HepG2 (cell line): ENCODE measurements around the gene BLCAP. TPM values are rescaled to one million over a fixed set of nuclear protein-coding genes. Genes with fewer than 3 reads are reported as not detected.

Experiments
- ATAC-seq: fragments of 200-7000 bp; cut with Tn5 transposase; 3 replicates; pipeline ENCODE4 v1.9.1; 2020; ENCODE audit warnings: mild to moderate bottlenecking, moderate library complexity
- BruUV-seq: library from RNA; stranded (reverse); fragments of 400-500 nt; replicated peaks from 2 replicates; lab custom pipeline; 2021; lab: Mats Ljungman, UMichigan
- CTCF ChIA-PET: fragments of 300-600 bp; formaldehyde crosslinking; extraction: SDS; loops from one replicate; lab custom pipeline; 2021; ENCODE audit warnings: low total read pairs, inconsistent platforms, low intra/inter-chr PET ratio; lab: Yijun Ruan, JAX
- POLR2A ChIA-PET: fragments of 350-600 bp; sonication (Branson Sonifier 250); formaldehyde crosslinking; loops from one replicate; lab custom pipeline; 2020; ENCODE audit warnings: antibody characterized with exemption, inconsistent platforms; lab: Yijun Ruan, JAX
- DNase-seq: peaks from one replicate; pipeline ENCODE4 v3.0.0-alpha.2; 2015; ENCODE audit warnings: low spot score
- FAIRE-seq: peaks from 3 replicates; lab custom pipeline; 2011; peaks lifted over from hg19 to GRCh38; lab: Jason Lieb, UNC
- H2AFZ ChIP-seq: one replicate; pipeline ENCODE4 v1.6.1; 2011; ENCODE audit warnings: low read length, inconsistent platforms
- H3K27ac ChIP-seq: fragments of 300-600 bp; 3 replicates; pipeline ENCODE4 v1.8.0; 2011; ENCODE audit warnings: mixed run types, mild to moderate bottlenecking, mixed read lengths, low read length, inconsistent platforms; ENCODE audit not compliant: insufficient read depth; ENCODE audit errors: extremely low read length
- H3K27me3 ChIP-seq, 2 experiments: fragments of 200-600 bp in 1 of 2; 2 replicates in 1 of 2; 3 replicates in 1 of 2; pipeline versions ENCODE4 v1.6.0 to v1.8.0; 2011; ENCODE audit warnings: low read length in 2 of 2, mild to moderate bottlenecking in 2 of 2, moderate library complexity in 2 of 2, inconsistent platforms in 1 of 2; ENCODE audit not compliant: insufficient read depth in 2 of 2, control insufficient read depth in 1 of 2
- H3K36me3 ChIP-seq, 2 experiments: fragments of 200-600 bp in 1 of 2; replicated peaks in 1 of 2; 2 replicates in 1 of 2; 3 replicates in 1 of 2; pipeline versions ENCODE4 v1.5.1 to v1.8.0; 2011; ENCODE audit warnings: low read length in 2 of 2, inconsistent platforms in 1 of 2; ENCODE audit not compliant: insufficient read depth in 2 of 2, control insufficient read depth in 1 of 2
- H3K4me1 ChIP-seq: 2 replicates; pipeline ENCODE4 v1.5.1; 2012; ENCODE audit warnings: low read length, inconsistent platforms; ENCODE audit not compliant: insufficient read depth
- H3K4me2 ChIP-seq: 2 replicates; pipeline ENCODE4 v1.6.0; 2011; ENCODE audit warnings: low read depth, low read length, inconsistent platforms
- H3K4me3 ChIP-seq, 3 experiments: fragments of 200-600 bp in 1 of 3; sonication (generic), shearing (Covaris generic) in 1 of 3; replicated peaks in 1 of 3; 2 replicates each; pipeline ENCODE4 v1.5.1; 2011 to 2016; ENCODE audit warnings: low read length in 3 of 3, inconsistent platforms in 2 of 3, low read depth in 2 of 3, mild to moderate bottlenecking in 2 of 3, control low read depth in 1 of 3, mixed read lengths in 1 of 3; ENCODE audit not compliant: insufficient read depth in 1 of 3
- H3K79me2 ChIP-seq: one replicate; pipeline ENCODE4 v1.6.1; 2011; ENCODE audit warnings: low read length, inconsistent platforms; ENCODE audit not compliant: insufficient read depth
- H3K9ac ChIP-seq: 2 replicates; pipeline ENCODE4 v1.6.0; 2011; ENCODE audit warnings: mild to moderate bottlenecking, low read depth, low read length, inconsistent platforms; ENCODE audit not compliant: insufficient read depth
- H3K9me3 ChIP-seq: 2 replicates; pipeline ENCODE4 v1.5.1; 2012; ENCODE audit warnings: mild to moderate bottlenecking, low read length
- H4K20me1 ChIP-seq: 2 replicates; pipeline ENCODE4 v1.6.0; 2011; ENCODE audit warnings: inconsistent platforms, mild to moderate bottlenecking, low read length, moderate library complexity; ENCODE audit not compliant: insufficient read depth
- CEBPG ChIP-seq: IDR thresholded peaks from 2 replicates; pipeline ENCODE4 v1.6.1; 2016
- CHD4 ChIP-seq: fragments of 200-600 bp; sonication (generic); IDR thresholded peaks from 2 replicates; pipeline ENCODE4 v1.7.0; 2017; ENCODE audit warnings: mild to moderate bottlenecking, low read length, borderline replicate concordance
- GZF1 ChIP-seq: sonication (generic); formaldehyde crosslinking; IDR thresholded peaks from 2 replicates; pipeline ENCODE4 v1.5.1; 2020; ENCODE audit warnings: mild to moderate bottlenecking, missing genetic modification reagents
- HES4 ChIP-seq: sonication (generic); formaldehyde crosslinking; IDR thresholded peaks from 2 replicates; pipeline ENCODE4 v1.9.0; 2021; ENCODE audit warnings: mild to moderate bottlenecking, missing genetic modification reagents, borderline replicate concordance
- HHEX ChIP-seq: IDR thresholded peaks from 2 replicates; pipeline ENCODE4 v1.6.1; 2016; ENCODE audit warnings: control low read depth
- MATR3 ChIP-seq: sonication (generic); formaldehyde crosslinking; IDR thresholded peaks from 2 replicates; pipeline ENCODE4 v1.4.0; 2020; ENCODE audit warnings: missing genetic modification reagents
- MLLT10 ChIP-seq: sonication (generic); formaldehyde crosslinking; IDR thresholded peaks from 2 replicates; pipeline ENCODE4 v1.4.0; 2020; ENCODE audit warnings: missing genetic modification reagents
- RFX1 ChIP-seq: fragments of 450-650 bp; IDR thresholded peaks from 2 replicates; pipeline ENCODE4 v1.6.1; 2017
- SP1 ChIP-seq, 2 experiments: fragments of 450-650 bp in 1 of 2; sonication (generic) in 1 of 2; formaldehyde crosslinking in 1 of 2; IDR thresholded peaks; 2 replicates each; pipeline versions ENCODE4 v1.4.0 to v1.6.1; 2016 to 2020; ENCODE audit warnings: missing genetic modification reagents in 1 of 2
- TAF15 ChIP-seq: fragments of 200-400 bp; formaldehyde crosslinking; IDR thresholded peaks from one replicate; pipeline ENCODE4 v1.6.1; 2018; ENCODE audit warnings: mild to moderate bottlenecking, low read depth, low read length; ENCODE audit not compliant: poor library complexity, severe bottlenecking
- THAP11 ChIP-seq: IDR thresholded peaks from 2 replicates; pipeline ENCODE4 v1.6.1; 2016; ENCODE audit warnings: missing biosample characterization, missing genetic modification reagents
- ZBTB20 ChIP-seq: sonication (generic); formaldehyde crosslinking; IDR thresholded peaks from 2 replicates; pipeline ENCODE4 v1.8.1; 2023; ENCODE audit warnings: missing genetic modification reagents, low read depth, mild to moderate bottlenecking, borderline replicate concordance
- ZBTB21 ChIP-seq: sonication (generic); formaldehyde crosslinking; IDR thresholded peaks from 2 replicates; pipeline ENCODE4 v1.4.0; 2020; ENCODE audit warnings: missing genetic modification reagents
- ZNF180 ChIP-seq: sonication (generic); formaldehyde crosslinking; IDR thresholded peaks from 2 replicates; pipeline ENCODE4 v1.4.0; 2020; ENCODE audit warnings: low read depth, missing genetic modification reagents, borderline replicate concordance
- ZNF264 ChIP-seq: sonication (generic); formaldehyde crosslinking; IDR thresholded peaks from 2 replicates; pipeline ENCODE4 v1.4.0; 2020; ENCODE audit warnings: missing genetic modification reagents
- ZNF652 ChIP-seq: IDR thresholded peaks from 2 replicates; pipeline ENCODE4 v1.6.1; 2016; ENCODE audit warnings: low read depth, borderline replicate concordance
- ZNF672 ChIP-seq: sonication (generic); formaldehyde crosslinking; IDR thresholded peaks from 2 replicates; pipeline ENCODE4 v1.8.1; 2022; ENCODE audit warnings: missing genetic modification reagents
- ZNF879 ChIP-seq: sonication (generic); formaldehyde crosslinking; IDR thresholded peaks from 2 replicates; pipeline ENCODE4 v1.8.1; 2023; ENCODE audit warnings: missing genetic modification reagents
- WGBS: methylation state at CpG from one replicate; pipeline ENCODE4 v1.1.6; 2017; ENCODE audit warnings: low lambda C conversion rate; 5-methylcytosine and 5-hydroxymethylcytosine counted together
- in situ Hi-C: cut with HindIII; loops from 2 replicates; pipeline ENCODE4 v1.10.0; 2017; ENCODE audit warnings: low pct_unique_long_range_greater_than_20kb; ENCODE audit not compliant: extremely low pct_ligation_motif_present
- intact Hi-C: fragments of 100-400 bp; cut with micrococcal nuclease; formaldehyde crosslinking; loops from one replicate; pipeline ENCODE4 v1.10.0; 2022; ENCODE audit not compliant: unreplicated experiment
- polyA plus RNA-seq, 8 experiments: library from polyadenylated mRNA; depleted of rRNA in 3 of 8; stranded (reverse) in 7 of 8; unstranded in 1 of 8; fragments of >200 nt; fragmentation: Illumina TruSeq in 4 of 8; extraction: Trizol in 4 of 8; gene quantifications; 2 replicates each; pipeline versions ENCODE4 v1.2.1 to v1.2.3, GENCODE V29; 2011 to 2016; ENCODE audit warnings: low read depth in 4 of 8, missing spikeins in 1 of 8, mixed read lengths in 1 of 8; ENCODE audit not compliant: insufficient read depth in 1 of 8
- total RNA-seq, 5 experiments: library from RNA; depleted of rRNA; stranded (reverse); fragments of >200 nt; fragmentation: Illumina TruSeq; extraction: Trizol; gene quantifications; 2 replicates each; pipeline ENCODE4 v1.2.3, GENCODE V29; 2016; ENCODE audit warnings: low read depth in 1 of 5
- TF ChIP-seq, protein P1 (sequence below): IDR thresholded peaks from 2 replicates; pipeline ENCODE4 v1.6.1; 2018; ENCODE audit warnings: missing genetic modification reagents, mild to moderate bottlenecking, missing compliant biosample characterization
- TF ChIP-seq, protein P2 (sequence below): IDR thresholded peaks from 2 replicates; pipeline ENCODE4 v1.6.1; 2012; ENCODE audit warnings: inconsistent platforms

Gene BLCAP
- total and polyA plus RNA-seq, 2 of the 13 experiments (the other 11 are each of a cell fraction or from before 2014, with no cell fraction given) = 52.4 to 86.8 TPM

DNA sequence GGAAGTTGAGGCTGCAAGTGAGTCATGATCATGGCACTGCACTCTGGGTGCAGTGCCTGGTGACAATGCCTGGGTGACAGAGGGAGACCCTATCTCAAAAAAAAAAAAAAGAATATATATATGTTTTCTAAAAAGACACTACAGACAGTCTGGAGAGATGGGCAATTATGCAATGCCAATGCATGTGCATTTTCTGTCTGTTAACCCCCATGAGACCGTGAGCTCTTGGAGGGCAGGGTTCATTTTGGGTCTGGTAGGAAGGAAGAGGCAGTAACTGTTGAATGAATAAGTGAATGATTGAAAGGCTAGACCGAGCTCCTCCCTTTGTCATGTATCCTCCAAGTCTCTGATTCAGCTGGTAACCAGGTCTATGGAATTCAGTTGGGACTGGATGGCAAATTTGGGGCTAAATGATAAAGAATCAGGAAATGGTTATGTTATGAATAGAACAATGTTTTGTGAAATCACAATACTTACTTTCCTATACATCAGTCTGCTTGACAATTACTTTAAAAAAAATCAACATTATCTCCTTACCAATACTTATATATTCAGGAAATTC, 5.6 kb upstream of the BLCAP start:
- Histone ChIP-seq H3K9ac (no peak overlapping the region), H3K27me3 (no peaks in the 10 kb centered on the region; a peak in 1 of 5 replicates), H3K79me2 (no peaks in the 10 kb centered on the region), H3K4me3 (no peak overlapping the region), H2AFZ (no peak overlapping the region), H3K9me3 (no peaks in the 10 kb centered on the region), H3K27ac (no peak overlapping the region), H3K36me3 (no peaks in the 10 kb centered on the region), H3K4me1 (peaks cover 67% of the 10 kb centered on the region), H3K4me2 (no peak overlapping the region), H4K20me1 (no peaks in the 10 kb centered on the region)
- DNase-seq (no peak), FAIRE-seq (no peak), ATAC-seq (no peak)
- intact Hi-C loops (loop anchor here (2.0 kb wide), 1 partner anchor 190 kb away; no protein-coding TSS in a partner anchor), in situ Hi-C loops (no loop called here)
- ChIA-PET CTCF (interaction anchor here (1.1 to 4.8 kb wide), 6 partner anchors 124 to 341 kb away, joined by 3 to 58 read pairs (median 6); no protein-coding TSS in a partner anchor), POLR2A (interaction anchor here (0.6 to 1.0 kb wide), 4 partner anchors 27 to 271 kb away, joined by 3 read pairs; no protein-coding TSS in a partner anchor)
- TF ChIP-seq CEBPG (CRISPR knock-in tag) (0 out of 2 replicates have a peak, but pooled peaks have one; percentile 19), HES4 (CRISPR knock-in tag) (no peak), ZNF652 (CRISPR knock-in tag) (peak; percentile 80), ZBTB21 (CRISPR knock-in tag) (no peak)
- TF ChIP-seq, protein P1, sequence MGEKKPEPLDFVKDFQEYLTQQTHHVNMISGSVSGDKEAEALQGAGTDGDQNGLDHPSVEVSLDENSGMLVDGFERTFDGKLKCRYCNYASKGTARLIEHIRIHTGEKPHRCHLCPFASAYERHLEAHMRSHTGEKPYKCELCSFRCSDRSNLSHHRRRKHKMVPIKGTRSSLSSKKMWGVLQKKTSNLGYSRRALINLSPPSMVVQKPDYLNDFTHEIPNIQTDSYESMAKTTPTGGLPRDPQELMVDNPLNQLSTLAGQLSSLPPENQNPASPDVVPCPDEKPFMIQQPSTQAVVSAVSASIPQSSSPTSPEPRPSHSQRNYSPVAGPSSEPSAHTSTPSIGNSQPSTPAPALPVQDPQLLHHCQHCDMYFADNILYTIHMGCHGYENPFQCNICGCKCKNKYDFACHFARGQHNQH (CRISPR knock-in tag) = no peak
- 3% methylated on average over 2 of the region's 2 CpGs for WGBS
- no TSS peak for BruUV-seq

DNA sequence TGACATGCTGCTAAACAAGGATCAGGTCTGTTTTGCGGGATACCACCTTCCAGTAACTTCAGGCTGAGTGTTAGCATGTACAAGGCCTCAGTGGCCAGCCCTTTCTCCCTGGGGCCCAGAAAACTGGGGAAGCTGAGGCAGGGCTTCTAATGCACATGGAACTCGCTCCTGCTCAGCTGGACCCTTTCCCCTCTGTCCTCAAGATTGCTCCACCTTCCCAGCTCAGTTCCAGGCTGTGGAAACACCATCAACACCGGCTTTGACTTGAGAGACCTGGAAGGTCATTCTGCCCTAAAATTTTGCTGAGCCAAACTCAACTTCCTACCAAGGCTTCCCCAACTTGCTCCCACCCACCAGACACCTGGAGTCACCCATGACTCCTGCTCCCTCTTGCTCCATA, 4.2 kb upstream of the BLCAP start:
- BruUV-seq = no TSS peak
- DNase-seq = no peak
- no peak overlapping the region for H2AFZ ChIP-seq
- TF ChIP-seq ZNF672 (CRISPR knock-in tag) = no peak
- TF ChIP-seq HHEX (CRISPR knock-in tag) = no peak
- TF ChIP-seq, protein P2, sequence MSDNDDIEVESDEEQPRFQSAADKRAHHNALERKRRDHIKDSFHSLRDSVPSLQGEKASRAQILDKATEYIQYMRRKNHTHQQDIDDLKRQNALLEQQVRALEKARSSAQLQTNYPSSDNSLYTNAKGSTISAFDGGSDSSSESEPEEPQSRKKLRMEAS = no peak
- TF ChIP-seq ZNF180 (CRISPR knock-in tag) = no peak
- TF ChIP-seq MATR3 = no peak
- no peak for TF ChIP-seq RFX1
- TF ChIP-seq ZNF264 (CRISPR knock-in tag) = no peak
- no peak for TF ChIP-seq GZF1
- TF ChIP-seq CHD4 = no peak
- TF ChIP-seq TAF15 = no peak
- TF ChIP-seq ZNF879 = no peak
- no peak for TF ChIP-seq SP1 (IDR thresholded peaks at IDR 0.05)
- TF ChIP-seq SP1 (CRISPR knock-in tag; IDR thresholded peaks at IDR 0.05) = no peak
- no peak for TF ChIP-seq THAP11 (CRISPR knock-in tag)
- no peak for TF ChIP-seq ZBTB20
- TF ChIP-seq MLLT10 (CRISPR knock-in tag) = no peak

More for the DNA sequence above, 4.2 kb upstream of the BLCAP start:
- no peaks in the 10 kb centered on the region; a peak in 1 of 5 replicates for H3K27me3 ChIP-seq
- 53% methylated on average over 3 of the region's 3 CpGs for WGBS
- H3K9ac ChIP-seq = no peak overlapping the region
- no peak for FAIRE-seq
- no peak for ATAC-seq
- POLR2A ChIA-PET = no interaction called here
- intact Hi-C loops (loop anchor here (2.0 kb wide), 1 partner anchor 189 kb away; no protein-coding TSS in a partner anchor), in situ Hi-C loops (no loop called here)
- no peaks in the 10 kb centered on the region for H3K36me3 ChIP-seq
- no peak overlapping the region for H3K4me2 ChIP-seq
- peaks cover 66% of the 10 kb centered on the region for H3K4me1 ChIP-seq
- H4K20me1 ChIP-seq = no peaks in the 10 kb centered on the region
- CTCF ChIA-PET = interaction anchor here (4.8 kb wide), 1 partner anchor 329 kb away, joined by 40 read pairs; no protein-coding TSS in a partner anchor
- H3K79me2 ChIP-seq = peaks cover 8% of the 10 kb centered on the region
- no peaks in the 10 kb centered on the region for H3K9me3 ChIP-seq
- H3K27ac ChIP-seq = no peak overlapping the region
- H3K4me3 ChIP-seq = no peak overlapping the region
